ENCODE data around the gene DAPK1.

Gene DAPK1

DNA sequence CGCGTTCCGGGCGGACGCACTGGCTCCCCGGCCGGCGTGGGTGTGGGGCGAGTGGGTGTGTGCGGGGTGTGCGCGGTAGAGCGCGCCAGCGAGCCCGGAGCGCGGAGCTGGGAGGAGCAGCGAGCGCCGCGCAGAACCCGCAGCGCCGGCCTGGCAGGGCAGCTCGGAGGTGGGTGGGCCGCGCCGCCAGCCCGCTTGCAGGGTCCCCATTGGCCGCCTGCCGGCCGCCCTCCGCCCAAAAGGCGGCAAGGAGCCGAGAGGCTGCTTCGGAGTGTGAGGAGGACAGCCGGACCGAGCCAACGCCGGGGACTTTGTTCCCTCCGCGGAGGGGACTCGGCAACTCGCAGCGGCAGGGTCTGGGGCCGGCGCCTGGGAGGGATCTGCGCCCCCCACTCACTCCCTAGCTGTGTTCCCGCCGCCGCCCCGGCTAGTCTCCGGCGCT is at the start of gene DAPK1:
DAPK1 (plus strand) TSS at position 264 of the 442 bp plus-strand sequence. CDS start 1,211 bp downstream, outside the sequence.
- peak in 1 of 2 experiments; percentile 36 for DNase-seq

DNA sequence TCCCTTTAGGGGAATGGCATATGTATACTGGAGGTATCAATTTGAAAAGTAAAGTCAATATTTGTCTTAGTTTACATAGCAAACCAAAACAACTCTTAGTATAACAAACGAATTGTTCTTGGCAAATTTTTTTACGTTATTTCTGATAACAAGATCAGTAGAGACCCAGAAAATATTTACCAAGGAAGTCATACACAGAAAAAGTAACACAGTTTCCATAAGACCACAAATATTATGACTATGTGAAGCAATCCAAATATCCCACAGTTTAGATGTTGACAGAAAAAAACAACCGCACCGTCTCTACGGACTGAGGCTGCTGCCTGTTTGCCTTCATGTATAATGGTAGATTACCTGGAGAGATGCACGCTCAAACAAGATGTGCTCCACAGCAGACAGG is 46.5 kb upstream of the DAPK1 start:
- DNase-seq, result no peak

DNA sequence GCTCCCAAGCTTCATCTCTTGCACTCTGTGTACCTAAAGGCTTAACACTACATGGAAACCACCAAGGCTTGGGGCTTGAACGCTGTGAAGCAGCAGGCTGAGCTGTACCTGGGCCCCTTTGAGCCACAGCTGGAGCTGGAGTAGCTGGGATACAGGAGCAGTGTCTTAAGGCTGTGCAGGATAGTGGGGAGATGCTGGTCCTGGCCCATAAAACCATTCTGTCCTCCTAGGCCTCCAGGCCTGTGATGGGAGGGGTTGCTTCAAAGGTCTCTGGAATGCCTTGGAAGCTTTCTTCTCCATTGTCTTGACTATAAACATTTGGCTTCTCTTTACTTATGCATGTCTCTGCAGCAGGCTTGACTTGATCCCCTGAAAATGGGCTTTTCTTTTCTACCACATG is 42.3 kb upstream of the DAPK1 start:
- DNase-seq, result no peak

DNA sequence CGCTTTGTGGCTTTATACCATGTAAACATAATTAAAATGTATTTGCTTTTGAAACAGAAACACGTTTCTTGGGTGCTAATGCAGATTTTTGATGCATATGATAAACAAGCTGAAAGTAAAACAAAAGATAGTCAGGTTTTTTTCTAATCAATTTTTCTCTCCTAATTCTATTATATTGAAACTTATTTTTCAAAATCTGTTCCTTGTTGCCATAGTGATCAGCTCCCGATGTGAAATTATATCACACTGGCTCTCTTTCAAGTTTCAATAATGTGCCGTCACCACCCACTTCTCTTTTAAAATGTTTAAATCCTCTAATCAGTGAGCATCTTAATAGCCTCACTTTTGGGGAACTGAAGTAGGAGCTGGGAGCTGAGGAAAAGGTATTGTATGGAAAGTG is 36.4 kb upstream of the DAPK1 start:
- DNase-seq, result no peak

DNA sequence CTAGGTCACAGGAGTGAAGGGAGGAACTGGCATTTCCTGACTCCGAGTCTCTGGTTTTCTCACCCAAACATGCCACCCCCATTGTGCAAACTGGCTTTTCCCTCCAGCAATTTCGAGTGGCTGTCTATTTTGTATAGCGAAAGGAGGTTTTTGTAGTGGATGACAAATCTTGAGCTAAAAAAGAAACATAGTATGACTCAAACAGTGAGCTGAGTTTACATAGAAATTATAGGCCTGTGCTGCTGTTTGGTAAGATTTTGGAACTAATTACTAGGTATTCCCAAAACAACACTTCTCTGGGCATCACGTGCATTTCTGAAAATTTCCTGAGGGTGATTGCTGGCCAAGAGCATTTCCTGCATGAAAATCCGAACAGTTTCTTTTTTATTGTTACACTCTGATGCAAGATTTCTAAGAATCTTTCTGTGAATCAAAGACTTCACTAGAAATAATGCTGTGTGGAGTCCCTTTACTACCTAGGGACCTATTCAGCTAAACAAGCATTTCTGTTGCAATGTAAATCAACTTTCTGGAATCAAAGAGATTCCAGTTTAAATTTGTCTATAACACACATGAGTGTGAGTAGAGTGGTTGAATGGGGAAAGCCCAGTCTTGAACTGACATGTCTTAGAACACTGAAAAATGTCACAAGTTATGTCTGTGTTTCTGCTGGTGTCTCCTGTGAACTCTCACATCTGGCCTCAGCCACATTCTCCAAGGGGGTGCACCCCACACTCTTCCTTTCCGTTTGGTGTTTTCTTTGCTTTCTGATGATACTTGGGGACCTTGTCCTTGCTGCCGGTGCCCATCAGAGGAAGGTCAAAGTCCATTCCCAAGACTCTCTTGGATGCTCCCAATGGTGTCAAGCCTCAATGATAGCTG is 33.3 kb upstream of the DAPK1 start:
- no peak for DNase-seq

DNA sequence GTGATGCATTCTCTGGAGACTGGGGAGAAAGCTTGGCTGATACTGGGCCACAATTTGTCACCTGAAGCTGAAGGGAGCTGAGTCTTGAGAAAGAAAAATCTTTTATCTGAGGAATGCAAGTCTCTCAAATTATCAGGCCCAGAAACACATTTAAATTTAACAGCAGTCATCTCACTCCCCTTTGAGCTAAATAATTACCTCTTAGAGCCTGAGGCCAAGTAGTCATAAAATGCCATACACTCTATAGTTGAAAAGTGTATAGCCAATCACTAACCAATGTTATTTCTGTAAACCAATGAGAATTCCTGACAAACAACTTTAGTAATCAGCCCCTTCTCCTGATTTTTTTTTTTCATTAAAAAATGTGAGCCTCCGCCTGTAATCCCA is 32.7 kb upstream of the DAPK1 start:
- DNase-seq, result no peak

DNA sequence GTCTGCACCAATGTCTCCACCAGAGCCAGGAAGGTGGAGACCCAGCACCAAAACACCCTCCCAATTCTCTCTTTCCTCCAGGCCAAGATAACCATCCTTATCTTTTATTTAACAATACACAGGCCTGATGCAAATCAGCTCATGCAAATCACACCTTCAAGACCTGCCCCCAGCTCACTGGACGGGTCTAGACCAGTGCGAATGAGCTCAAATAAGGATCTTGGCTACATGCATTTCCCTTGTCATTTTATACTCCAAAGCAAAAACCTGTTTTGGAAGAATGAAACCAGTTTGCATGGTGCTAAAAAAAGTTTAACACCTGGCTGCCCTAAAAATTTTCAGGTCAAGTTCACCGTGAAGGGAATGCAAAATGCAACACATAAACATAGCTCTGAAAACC is 31.9 kb upstream of the DAPK1 start:
- no peak for DNase-seq

DNA sequence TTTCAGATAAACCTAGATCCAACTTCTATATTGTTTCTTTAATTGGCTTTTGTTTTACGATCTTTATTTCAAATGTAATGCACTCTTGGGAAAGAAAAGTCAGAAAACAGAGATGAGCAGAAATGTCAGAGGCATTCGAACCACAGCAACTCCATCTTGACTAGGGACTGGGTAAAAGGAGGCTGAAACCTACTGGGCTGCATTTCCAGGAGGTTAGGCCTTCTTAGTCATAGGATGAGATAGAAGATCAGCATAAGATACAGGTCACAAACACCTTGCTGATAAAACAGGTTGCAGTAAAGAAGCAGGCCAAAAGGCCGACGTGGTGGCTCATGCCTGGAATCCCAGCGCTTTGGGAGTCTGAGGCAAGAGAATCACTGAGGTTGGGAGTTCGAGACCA is 30.5 kb upstream of the DAPK1 start:
- DNase-seq, result no peak

DNA sequence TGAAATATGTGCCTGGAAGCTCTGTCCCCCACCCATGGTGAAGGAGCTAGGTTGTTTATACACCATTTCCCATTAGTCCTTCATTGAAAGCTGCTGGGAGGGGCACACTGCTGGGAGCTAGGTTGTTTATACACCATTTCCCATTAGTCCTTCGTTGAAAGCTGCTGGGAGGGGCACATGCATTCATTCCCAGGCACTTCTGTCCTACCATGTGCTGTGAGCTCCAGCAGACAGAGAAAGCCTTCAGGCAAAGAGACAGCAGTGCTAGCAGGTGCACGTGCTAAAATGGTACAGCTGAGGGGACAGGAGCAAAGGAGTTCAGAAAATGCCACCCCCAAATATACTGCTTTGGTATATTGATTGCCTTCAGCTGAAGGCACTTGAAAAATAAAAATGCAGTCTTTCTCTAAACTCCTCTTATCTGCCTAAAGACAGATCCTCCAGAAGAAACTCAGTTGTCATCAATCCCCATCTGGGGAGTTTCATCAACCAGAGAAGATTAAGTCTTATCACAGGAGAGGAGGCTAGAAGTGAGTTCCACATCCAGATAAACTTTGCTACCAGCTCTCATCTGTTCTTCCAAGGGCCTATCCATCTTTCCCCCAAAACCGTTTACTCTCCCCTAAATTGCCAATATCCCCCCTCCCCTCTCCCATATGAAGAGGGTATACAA is 27.7 kb upstream of the DAPK1 start:
- DNase-seq, result no peak

DNA sequence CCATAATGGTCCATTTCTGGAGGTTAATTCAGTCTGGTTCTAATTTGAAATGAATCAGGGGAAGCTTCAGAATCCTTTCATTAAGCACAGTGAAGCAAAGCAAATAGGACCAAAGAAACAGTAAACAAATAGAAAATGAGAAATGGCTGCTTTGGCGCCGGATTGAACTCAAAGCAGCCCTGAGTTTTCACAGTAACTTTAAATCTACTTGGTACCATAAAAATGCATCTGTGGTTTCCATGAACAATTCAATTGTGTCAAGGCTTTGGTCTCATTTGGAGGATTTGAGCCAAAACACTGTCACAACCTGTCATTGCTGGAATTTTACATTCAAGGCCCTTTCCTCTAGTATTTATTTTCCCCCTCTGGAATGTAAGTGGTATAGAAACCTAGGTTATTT is 25.9 kb upstream of the DAPK1 start:
- no peak for DNase-seq

DNA sequence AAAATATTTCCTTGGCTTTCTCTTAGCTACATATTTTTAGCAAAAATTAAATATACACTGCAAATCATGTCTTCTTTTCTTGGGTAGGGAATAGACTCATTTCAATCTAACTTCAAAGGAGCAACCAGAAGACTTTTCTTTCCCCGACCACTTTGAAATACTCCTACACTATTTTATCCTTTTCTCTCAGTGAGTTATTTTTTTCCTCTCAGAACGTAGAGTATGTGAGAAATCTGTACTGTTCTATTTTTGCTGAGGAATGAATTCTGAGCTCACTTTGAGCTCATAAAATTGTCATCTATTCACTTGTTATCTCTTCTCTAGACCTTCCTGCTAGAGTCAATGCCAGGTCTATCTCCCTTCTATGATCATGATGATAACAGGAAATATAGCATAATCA is 22.2 kb upstream of the DAPK1 start:
- no peak for DNase-seq

DNA sequence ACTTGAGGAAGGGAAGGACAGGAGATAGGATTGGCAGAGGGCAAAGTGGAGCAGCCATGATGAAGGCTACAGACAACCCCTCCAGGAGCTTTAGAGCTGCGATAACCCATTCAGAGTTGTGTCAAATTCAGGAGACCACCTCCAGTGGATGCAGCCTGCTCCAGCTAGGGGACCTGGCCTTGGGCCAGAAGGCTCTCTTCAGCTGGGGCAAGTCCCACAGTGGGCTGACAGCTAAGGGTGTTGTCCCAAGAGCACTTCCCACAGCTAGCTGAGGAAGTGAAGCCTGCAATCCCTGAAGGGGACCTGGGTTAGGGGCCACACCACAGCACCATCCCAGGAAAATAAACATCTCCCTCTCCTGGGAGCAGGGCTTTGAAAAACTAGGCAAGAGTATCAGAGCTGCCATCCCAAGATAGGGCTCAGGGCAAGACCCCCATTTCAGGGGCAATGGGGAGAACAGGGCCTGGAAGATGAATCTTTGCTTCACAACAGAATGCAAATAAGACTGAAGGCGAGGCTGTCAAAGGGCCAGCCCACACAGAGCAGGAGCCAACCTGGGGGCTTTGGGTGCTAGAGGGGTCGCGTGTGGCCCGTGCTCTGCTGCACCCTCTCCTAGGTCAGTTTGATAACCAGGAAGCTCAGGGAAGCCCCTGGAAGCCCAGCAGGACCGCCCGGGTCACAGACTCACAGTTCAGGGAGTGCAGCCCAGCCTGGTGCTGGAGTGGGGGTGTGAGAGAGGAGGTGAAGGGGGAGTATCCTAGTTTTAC is 19.3 kb upstream of the DAPK1 start:
- DNase-seq, result no peak

DNA sequence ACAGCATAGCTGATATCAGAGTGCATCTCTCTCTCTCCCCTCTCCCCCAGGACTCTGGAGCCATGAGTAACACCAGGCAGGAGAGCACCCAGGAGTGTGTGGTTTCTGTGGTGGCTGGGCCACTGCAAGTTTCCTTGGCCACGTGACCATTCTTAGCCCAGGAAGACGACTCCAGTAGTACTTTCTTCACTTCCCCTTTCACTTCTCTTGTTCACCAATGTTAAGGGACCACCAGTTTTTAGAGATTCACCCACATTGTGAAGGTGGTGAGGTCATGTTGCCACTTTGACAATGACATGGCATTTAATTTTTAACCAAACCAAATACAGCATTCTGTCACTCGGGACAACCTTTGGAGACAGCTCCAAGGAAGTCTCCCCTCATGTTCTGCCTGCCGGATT is 17.9 kb upstream of the DAPK1 start:
- no peak for DNase-seq

DNA sequence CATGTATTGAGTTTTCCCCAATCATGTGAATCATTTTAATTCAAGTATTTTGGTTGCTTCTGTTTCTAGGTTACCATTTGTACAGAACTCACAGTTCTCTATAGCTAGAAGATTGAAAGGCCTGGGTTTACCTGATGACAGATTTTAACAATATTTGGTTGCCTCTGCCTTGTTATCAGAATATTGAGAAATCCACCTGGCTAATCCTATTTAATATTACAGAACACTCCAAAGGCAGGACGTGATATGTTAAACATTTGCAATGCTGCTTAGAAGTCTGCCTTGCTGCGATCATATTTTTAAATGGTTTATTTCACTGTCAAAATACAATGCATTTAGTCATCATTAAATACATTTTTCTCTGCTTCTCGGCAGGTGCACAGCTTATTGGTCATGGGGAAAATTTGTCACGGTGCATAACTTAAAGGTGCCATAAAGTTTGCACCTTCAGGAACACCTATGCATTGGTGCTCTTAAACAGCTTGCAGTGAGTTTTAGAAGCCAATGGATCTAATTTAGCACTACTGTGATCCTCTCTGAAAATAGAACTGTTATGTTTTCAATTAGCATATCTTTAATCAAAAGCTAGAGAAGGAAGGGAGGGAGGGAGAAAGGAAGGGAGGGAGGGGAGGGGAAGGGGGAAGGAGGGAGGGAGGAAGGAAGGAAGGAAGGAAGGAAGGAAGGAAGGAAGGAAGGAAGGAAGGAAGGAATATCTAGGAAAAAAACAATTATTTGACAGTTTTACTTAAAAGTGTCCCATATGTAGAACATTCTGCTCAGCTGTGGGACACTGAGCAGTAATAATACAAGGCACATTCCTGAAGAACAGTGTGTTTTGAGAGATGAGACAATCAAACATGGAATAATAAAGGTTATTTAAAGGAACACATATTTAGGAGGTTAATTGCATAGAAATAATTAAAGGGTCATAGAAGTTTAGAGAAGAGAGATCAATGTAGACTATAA is 15.5 kb upstream of the DAPK1 start:
- no peak for DNase-seq

DNA sequence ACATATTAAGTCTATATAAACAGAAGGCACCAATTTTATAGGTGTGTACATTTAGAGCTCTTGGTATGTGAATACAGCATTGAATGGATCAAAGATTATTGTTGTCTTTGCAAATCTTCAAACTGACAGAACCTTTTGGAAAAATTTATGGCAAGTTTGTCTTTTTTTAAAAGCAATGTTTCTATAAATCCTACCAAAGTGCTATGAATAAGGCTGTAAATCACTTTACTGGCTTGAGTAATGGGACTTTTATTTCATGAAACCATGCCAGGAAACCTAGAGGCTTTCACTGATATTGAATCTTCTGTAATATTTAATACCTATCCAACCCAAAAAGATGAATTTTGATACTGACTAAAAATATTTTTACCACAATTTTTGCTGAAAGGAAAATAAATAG is 7.4 kb upstream of the DAPK1 start:
- DNase-seq, result no peak

DNA sequence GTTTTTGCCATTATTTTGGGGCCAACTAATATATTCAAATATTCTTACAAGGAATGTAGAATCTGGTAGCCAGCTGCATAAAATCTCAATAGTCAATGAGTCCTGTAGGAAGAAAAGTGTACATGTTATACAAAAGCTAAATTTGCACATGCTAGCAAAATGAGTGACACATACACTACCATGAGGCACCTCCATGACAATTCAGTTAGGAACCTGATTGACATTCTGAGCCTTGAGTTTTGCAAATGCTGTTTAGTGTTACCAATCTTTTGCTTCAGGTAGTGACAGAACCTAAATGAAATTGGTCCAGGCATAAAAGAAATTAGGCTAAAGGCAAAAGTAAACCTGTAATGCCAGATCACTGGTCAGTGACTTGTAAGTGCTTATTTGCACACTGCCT is 6.8 kb upstream of the DAPK1 start:
- DNase-seq, result no peak

DNA sequence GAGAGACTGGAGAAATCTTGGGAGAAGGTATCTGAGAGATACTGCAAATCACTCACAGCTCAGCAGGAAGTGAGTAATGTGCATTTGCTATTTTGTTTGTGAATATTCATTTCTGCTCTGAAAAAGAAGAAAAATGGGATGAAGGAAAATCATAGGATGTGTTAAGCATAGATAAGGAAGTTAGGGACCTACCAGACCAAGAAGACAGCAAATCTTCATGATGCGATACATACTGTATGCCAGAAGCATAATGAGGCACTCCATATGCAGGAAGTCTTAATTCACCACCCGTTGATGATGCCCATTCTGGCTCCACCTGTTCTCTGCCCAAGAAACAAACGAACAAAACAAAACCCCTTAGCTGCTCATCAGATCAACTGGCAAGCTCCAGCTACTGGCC is 6.1 kb upstream of the DAPK1 start:
- no peak for DNase-seq

DNA sequence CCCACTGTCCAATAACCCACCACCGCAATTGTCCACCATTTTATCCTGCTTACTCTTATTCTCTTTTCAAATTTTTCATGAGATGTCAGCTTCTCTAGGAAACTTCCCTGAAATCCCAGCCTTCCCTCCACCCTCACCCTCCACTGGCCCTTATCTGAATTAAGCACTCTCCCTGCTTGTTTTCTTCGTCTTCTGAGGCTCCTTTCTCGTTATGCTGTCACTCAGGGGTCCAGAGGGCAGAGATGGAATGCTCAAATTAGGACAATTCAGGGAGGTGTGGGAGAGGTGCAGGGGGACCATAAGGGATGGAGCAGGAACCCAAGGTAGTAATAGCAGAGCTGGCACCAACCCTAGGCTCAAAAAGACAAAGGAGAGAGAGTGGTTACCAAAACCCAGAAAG is 5.0 kb upstream of the DAPK1 start:
- DNase-seq, result no peak

DNA sequence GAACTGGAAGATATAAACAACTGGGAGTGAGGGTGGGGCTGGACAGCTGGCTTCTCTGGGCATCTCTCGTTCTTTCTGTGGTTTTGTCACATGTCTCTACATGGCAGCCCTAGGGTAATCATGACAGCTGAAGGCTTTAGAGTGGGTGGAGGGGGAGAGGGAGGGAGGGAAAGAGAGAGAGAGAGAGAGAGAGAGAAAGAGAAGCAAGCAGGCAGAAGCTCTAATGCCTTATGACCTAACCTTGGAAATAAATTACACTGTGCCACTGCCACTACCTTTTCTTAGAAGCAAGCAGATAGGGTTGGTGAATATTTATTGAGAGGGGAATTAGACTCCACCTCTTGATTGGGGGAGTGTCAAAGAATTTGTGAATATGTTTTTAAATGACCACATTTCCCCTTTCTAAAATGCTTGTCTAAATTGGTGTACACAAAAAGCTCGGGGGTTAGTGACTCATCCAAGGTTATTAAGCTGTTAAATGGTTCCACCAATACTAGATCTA is 2.6 kb upstream of the DAPK1 start:
- no peak for DNase-seq

DNA sequence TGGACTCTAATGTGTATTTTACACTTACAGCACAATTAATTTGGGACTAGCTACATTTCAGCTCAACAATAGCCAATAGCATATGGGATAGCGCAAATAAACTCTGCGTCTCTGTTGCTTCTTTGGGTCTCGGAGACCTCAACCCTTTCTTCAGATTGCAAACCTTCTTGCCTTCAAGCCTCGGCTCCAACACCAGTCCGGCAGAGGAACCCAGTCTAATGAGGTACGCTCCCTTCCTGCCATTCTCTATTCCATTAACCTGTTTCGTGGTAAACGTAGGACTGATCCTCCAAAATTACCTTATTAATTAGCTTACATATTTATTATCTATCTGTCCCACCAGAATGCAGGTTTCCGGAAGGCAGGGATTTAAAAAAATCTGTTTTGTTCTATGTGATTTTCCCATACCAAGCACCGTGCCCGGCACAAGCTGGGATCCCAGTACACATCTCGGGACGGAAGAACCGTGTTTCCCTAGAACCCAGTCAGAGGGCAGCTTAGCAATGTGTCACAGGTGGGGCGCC is 525 bp upstream of the DAPK1 start:
- no peak for DNase-seq

DNA sequence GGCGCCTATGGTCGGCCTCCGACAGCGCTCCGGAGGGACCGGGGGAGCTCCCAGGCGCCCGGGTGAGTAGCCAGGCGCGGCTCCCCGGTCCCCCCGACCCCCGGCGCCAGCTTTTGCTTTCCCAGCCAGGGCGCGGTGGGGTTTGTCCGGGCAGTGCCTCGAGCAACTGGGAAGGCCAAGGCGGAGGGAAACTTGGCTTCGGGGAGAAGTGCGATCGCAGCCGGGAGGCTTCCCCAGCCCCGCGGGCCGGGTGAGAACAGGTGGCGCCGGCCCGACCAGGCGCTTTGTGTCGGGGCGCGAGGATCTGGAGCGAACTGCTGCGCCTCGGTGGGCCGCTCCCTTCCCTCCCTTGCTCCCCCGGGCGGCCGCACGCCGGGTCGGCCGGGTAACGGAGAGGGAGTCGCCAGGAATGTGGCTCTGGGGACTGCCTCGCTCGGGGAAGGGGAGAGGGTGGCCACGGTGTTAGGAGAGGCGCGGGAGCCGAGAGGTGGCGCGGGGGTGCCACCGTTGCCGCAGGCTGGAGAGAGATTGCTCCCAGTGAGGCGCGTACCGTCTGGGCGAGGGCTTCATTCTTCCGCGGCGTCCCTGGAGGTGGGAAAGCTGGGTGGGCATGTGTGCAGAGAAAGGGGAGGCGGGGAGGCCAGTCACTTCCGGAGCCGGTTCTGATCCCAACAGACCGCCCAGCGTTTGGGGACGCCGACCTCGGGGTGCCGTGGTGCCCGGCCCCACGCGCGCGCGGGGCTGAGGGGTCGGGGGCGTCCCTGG is 561 bp downstream of the DAPK1 start:
- DNase-seq, result no peak

Data from SW 1271 (cell line).